WTC11 (cell line): Measurements from ENCODE around the gene LDHD. TPM values are rescaled to one million over a fixed set of nuclear protein-coding genes. Genes with fewer than 3 reads are reported as not detected.
"Not testable (repeated sequence)": the region's sequence is repeated elsewhere in the genome, so short reads cannot be mapped to it uniquely, and the experiment has no call there.

Source experiments
- ATAC-seq: fragments of 200-7000 bp; cut with Tn5 transposase; 2 replicates; pipeline ENCODE4 v1.10.0; 2021; ENCODE audit warnings: mild to moderate bottlenecking, moderate library complexity
- CTCF ChIA-PET: fragments of 300-600 bp; sonication (Branson Sonifier 250); formaldehyde crosslinking; loops from one replicate; lab custom pipeline; 2021; ENCODE audit warnings: antibody characterized with exemption; lab: Charles Lee
- POLR2A ChIA-PET: fragments of 350-600 bp; sonication (Branson Sonifier 250); formaldehyde crosslinking; loops from one replicate; lab custom pipeline; 2021; ENCODE audit warnings: antibody characterized with exemption; lab: Charles Lee
- DNase-seq: peaks from one replicate; pipeline ENCODE4 v3.0.0; 2021; ENCODE audit warnings: low spot score
- H3K27ac Mint-ChIP-seq: 2 replicates; pipeline ENCODE4 v1.8.0; 2021; ENCODE audit warnings: mixed read lengths
- H3K27me3 Mint-ChIP-seq: 2 replicates; pipeline ENCODE4 v1.8.0; 2021; ENCODE audit warnings: low read depth, mild to moderate bottlenecking, moderate library complexity, mixed read lengths
- H3K36me3 Mint-ChIP-seq: 2 replicates; pipeline ENCODE4 v1.8.0; 2021; ENCODE audit warnings: mixed read lengths
- H3K4me1 Mint-ChIP-seq: 2 replicates; pipeline ENCODE4 v1.8.0; 2022; ENCODE audit warnings: mixed read lengths
- H3K4me3 Mint-ChIP-seq: 2 replicates; pipeline ENCODE4 v1.8.0; 2021; ENCODE audit warnings: mild to moderate bottlenecking, moderate library complexity, mixed read lengths
- H3K9me3 Mint-ChIP-seq: 2 replicates; pipeline ENCODE4 v1.8.0; 2021; ENCODE audit warnings: mixed read lengths
- FOXP1 ChIP-seq: sonication (generic); formaldehyde crosslinking; IDR thresholded peaks from 2 replicates; pipeline ENCODE4 v1.8.0; 2022; ENCODE audit warnings: missing genetic modification reagents, mild to moderate bottlenecking, moderate library complexity, borderline replicate concordance
- GABPB1 ChIP-seq: sonication (generic); formaldehyde crosslinking; IDR thresholded peaks from 2 replicates; pipeline ENCODE4 v1.8.1; 2023; ENCODE audit warnings: mild to moderate bottlenecking, missing genetic modification reagents
- MXD4 ChIP-seq: fragments of 250-450 bp; sonication (Bioruptor Pico); IDR thresholded peaks from 2 replicates; pipeline ENCODE4 v1.8.0; 2021; ENCODE audit warnings: mild to moderate bottlenecking, moderate library complexity, borderline replicate concordance
- NFYB ChIP-seq: sonication (generic); formaldehyde crosslinking; conservative IDR thresholded peaks from 2 replicates; pipeline ENCODE4 v1.8.0; 2022; ENCODE audit warnings: low read depth, missing genetic modification reagents
- OVOL2 ChIP-seq: fragments of 250-450 bp; sonication (Bioruptor Pico); IDR thresholded peaks from 2 replicates; pipeline ENCODE4 v1.9.0; 2021; ENCODE audit warnings: mild to moderate bottlenecking, borderline replicate concordance
- SMAD3 ChIP-seq: sonication (generic); formaldehyde crosslinking; IDR thresholded peaks from 2 replicates; pipeline ENCODE4 v1.8.0; 2022; ENCODE audit warnings: missing genetic modification reagents, mild to moderate bottlenecking, borderline replicate concordance
- SMAD4 ChIP-seq: sonication (generic); formaldehyde crosslinking; IDR thresholded peaks from 2 replicates; pipeline ENCODE4 v1.8.0; 2022; ENCODE audit warnings: mild to moderate bottlenecking, missing genetic modification reagents
- TEAD1 ChIP-seq: sonication (generic); formaldehyde crosslinking; IDR thresholded peaks from 2 replicates; pipeline ENCODE4 v1.8.0; 2022; ENCODE audit warnings: mild to moderate bottlenecking, missing genetic modification reagents
- ZNF138 ChIP-seq: sonication (generic); formaldehyde crosslinking; conservative IDR thresholded peaks from 2 replicates; pipeline ENCODE4 v1.8.1; 2022; ENCODE audit warnings: mild to moderate bottlenecking, moderate library complexity, missing genetic modification reagents
- total RNA-seq: library from RNA; stranded (reverse); gene quantifications from 3 replicates; pipeline ENCODE4 v1.2.3, GENCODE V29; 2021
- TF ChIP-seq, protein P1 (sequence below): sonication (generic); formaldehyde crosslinking; IDR thresholded peaks from 2 replicates; pipeline ENCODE4 v1.8.0; 2023; ENCODE audit warnings: mild to moderate bottlenecking, missing genetic modification reagents
- TF ChIP-seq, protein P2 (sequence below): sonication (generic); formaldehyde crosslinking; conservative IDR thresholded peaks from 2 replicates; pipeline ENCODE4 v1.8.1; 2022; ENCODE audit warnings: mild to moderate bottlenecking, missing genetic modification reagents
- TF ChIP-seq, protein P3 (sequence below): sonication (generic); formaldehyde crosslinking; IDR thresholded peaks from 2 replicates; pipeline ENCODE4 v1.8.1; 2022; ENCODE audit warnings: missing genetic modification reagents, borderline replicate concordance
- TF ChIP-seq, protein P4 (sequence below): sonication (generic); formaldehyde crosslinking; IDR thresholded peaks from 2 replicates; pipeline ENCODE4 v1.8.1; 2022; ENCODE audit warnings: low read depth, mild to moderate bottlenecking, moderate library complexity, missing genetic modification reagents, borderline replicate concordance
- TF ChIP-seq, protein P5 (sequence below): sonication (generic); formaldehyde crosslinking; IDR thresholded peaks from 2 replicates; pipeline ENCODE4 v1.8.1; 2022; ENCODE audit warnings: mild to moderate bottlenecking, moderate library complexity, missing genetic modification reagents
- TF ChIP-seq, protein P6 (sequence below): fragments of 250-450 bp; sonication (Bioruptor Pico); IDR thresholded peaks from 2 replicates; pipeline ENCODE4 v1.9.0; 2021; ENCODE audit warnings: mild to moderate bottlenecking
- TF ChIP-seq, protein P7 (sequence below): sonication (generic); formaldehyde crosslinking; IDR thresholded peaks from 2 replicates; pipeline ENCODE4 v1.8.0; 2022; ENCODE audit warnings: missing genetic modification reagents

Gene LDHD
- total RNA-seq, 1 experiment from 2014 or later = 12.3 TPM

- H3K4me1 Mint-ChIP-seq = peaks cover 13% of the 10 kb centered on the region
- H3K27me3 Mint-ChIP-seq = no peaks in the 10 kb centered on the region; the same call in 1 of the 2 replicates
- no peak for DNase-seq
- peaks cover 23% of the 10 kb centered on the region for H3K36me3 Mint-ChIP-seq
- CTCF ChIA-PET = interaction anchor here (0.8 to 2.6 kb wide), 14 partner anchors 9 to 408 kb away, joined by 3 to 31 read pairs (median 4); partner anchors contain the start of gene ZNRF1
- ATAC-seq = peak; percentile 36
- TF ChIP-seq GABPB1 (CRISPR knock-in tag) (no peak), OVOL2 (CRISPR knock-in tag) (no peak), NFYB (CRISPR knock-in tag) (no peak), TEAD1 (CRISPR knock-in tag) (no peak), SMAD4 (CRISPR knock-in tag) (no peak), MXD4 (CRISPR knock-in tag) (no peak), SMAD3 (CRISPR knock-in tag) (no peak), ZNF138 (CRISPR knock-in tag) (no peak)
- TF ChIP-seq, protein P1, sequence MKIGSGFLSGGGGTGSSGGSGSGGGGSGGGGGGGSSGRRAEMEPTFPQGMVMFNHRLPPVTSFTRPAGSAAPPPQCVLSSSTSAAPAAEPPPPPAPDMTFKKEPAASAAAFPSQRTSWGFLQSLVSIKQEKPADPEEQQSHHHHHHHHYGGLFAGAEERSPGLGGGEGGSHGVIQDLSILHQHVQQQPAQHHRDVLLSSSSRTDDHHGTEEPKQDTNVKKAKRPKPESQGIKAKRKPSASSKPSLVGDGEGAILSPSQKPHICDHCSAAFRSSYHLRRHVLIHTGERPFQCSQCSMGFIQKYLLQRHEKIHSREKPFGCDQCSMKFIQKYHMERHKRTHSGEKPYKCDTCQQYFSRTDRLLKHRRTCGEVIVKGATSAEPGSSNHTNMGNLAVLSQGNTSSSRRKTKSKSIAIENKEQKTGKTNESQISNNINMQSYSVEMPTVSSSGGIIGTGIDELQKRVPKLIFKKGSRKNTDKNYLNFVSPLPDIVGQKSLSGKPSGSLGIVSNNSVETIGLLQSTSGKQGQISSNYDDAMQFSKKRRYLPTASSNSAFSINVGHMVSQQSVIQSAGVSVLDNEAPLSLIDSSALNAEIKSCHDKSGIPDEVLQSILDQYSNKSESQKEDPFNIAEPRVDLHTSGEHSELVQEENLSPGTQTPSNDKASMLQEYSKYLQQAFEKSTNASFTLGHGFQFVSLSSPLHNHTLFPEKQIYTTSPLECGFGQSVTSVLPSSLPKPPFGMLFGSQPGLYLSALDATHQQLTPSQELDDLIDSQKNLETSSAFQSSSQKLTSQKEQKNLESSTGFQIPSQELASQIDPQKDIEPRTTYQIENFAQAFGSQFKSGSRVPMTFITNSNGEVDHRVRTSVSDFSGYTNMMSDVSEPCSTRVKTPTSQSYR (CRISPR knock-in tag) = no peak
- TF ChIP-seq, protein P2, sequence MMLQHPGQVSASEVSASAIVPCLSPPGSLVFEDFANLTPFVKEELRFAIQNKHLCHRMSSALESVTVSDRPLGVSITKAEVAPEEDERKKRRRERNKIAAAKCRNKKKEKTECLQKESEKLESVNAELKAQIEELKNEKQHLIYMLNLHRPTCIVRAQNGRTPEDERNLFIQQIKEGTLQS (CRISPR knock-in tag) = no peak
- TF ChIP-seq, protein P3, sequence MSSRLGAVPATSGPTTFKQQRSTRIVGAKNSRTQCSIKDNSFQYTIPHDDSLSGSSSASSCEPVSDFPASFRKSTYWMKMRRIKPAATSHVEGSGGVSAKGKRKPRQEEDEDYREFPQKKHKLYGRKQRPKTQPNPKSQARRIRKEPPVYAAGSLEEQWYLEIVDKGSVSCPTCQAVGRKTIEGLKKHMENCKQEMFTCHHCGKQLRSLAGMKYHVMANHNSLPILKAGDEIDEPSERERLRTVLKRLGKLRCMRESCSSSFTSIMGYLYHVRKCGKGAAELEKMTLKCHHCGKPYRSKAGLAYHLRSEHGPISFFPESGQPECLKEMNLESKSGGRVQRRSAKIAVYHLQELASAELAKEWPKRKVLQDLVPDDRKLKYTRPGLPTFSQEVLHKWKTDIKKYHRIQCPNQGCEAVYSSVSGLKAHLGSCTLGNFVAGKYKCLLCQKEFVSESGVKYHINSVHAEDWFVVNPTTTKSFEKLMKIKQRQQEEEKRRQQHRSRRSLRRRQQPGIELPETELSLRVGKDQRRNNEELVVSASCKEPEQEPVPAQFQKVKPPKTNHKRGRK = no peak
- TF ChIP-seq, protein P4, sequence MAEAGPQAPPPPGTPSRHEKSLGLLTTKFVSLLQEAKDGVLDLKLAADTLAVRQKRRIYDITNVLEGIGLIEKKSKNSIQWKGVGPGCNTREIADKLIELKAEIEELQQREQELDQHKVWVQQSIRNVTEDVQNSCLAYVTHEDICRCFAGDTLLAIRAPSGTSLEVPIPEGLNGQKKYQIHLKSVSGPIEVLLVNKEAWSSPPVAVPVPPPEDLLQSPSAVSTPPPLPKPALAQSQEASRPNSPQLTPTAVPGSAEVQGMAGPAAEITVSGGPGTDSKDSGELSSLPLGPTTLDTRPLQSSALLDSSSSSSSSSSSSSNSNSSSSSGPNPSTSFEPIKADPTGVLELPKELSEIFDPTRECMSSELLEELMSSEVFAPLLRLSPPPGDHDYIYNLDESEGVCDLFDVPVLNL (CRISPR knock-in tag) = no peak
- TF ChIP-seq, protein P5, sequence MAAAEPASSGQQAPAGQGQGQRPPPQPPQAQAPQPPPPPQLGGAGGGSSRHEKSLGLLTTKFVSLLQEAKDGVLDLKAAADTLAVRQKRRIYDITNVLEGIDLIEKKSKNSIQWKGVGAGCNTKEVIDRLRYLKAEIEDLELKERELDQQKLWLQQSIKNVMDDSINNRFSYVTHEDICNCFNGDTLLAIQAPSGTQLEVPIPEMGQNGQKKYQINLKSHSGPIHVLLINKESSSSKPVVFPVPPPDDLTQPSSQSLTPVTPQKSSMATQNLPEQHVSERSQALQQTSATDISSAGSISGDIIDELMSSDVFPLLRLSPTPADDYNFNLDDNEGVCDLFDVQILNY = no peak
- TF ChIP-seq, protein P6, sequence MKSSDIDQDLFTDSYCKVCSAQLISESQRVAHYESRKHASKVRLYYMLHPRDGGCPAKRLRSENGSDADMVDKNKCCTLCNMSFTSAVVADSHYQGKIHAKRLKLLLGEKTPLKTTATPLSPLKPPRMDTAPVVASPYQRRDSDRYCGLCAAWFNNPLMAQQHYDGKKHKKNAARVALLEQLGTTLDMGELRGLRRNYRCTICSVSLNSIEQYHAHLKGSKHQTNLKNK (CRISPR knock-in tag) = no peak
- TF ChIP-seq, all 79 proteins: peak for 0
- Mint-ChIP-seq H3K9me3 (peaks cover 22% of the 10 kb centered on the region), H3K4me3 (no peak overlapping the region), H3K27ac (no peak overlapping the region)
- POLR2A ChIA-PET = interaction anchor here (0.7 kb wide), 1 partner anchor 51 kb away, joined by 4 read pairs; no protein-coding TSS in a partner anchor
Observed at GRCh38 chr16:75131081-75131480, 14.5 kb upstream of the LDHD start.

GRCh38 chr16:75130150-75130771 lies 13.7 kb upstream of the LDHD start:
- H3K27ac Mint-ChIP-seq = no peak overlapping the region
- ChIA-PET CTCF (interaction anchor here (0.5 to 2.6 kb wide), 18 partner anchors 8 to 407 kb away, joined by 3 to 31 read pairs (median 4); partner anchors contain the start of gene ZNRF1), POLR2A (no interaction called here)
- no peaks in the 10 kb centered on the region; the same call in 1 of the 2 replicates for H3K27me3 Mint-ChIP-seq
- TF ChIP-seq FOXP1 (CRISPR knock-in tag) = no peak
- TF ChIP-seq, protein P7, sequence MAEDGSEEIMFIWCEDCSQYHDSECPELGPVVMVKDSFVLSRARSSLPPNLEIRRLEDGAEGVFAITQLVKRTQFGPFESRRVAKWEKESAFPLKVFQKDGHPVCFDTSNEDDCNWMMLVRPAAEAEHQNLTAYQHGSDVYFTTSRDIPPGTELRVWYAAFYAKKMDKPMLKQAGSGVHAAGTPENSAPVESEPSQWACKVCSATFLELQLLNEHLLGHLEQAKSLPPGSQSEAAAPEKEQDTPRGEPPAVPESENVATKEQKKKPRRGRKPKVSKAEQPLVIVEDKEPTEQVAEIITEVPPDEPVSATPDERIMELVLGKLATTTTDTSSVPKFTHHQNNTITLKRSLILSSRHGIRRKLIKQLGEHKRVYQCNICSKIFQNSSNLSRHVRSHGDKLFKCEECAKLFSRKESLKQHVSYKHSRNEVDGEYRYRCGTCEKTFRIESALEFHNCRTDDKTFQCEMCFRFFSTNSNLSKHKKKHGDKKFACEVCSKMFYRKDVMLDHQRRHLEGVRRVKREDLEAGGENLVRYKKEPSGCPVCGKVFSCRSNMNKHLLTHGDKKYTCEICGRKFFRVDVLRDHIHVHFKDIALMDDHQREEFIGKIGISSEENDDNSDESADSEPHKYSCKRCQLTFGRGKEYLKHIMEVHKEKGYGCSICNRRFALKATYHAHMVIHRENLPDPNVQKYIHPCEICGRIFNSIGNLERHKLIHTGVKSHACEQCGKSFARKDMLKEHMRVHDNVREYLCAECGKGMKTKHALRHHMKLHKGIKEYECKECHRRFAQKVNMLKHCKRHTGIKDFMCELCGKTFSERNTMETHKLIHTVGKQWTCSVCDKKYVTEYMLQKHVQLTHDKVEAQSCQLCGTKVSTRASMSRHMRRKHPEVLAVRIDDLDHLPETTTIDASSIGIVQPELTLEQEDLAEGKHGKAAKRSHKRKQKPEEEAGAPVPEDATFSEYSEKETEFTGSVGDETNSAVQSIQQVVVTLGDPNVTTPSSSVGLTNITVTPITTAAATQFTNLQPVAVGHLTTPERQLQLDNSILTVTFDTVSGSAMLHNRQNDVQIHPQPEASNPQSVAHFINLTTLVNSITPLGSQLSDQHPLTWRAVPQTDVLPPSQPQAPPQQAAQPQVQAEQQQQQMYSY (CRISPR knock-in tag) = peak; percentile 62; the same call in 1 of the 2 replicates
- peaks cover 13% of the 10 kb centered on the region for H3K4me1 Mint-ChIP-seq
- H3K4me3 Mint-ChIP-seq = no peak overlapping the region
- ATAC-seq (peak; percentile 95), DNase-seq (no peak)
- H3K36me3 Mint-ChIP-seq = peaks cover 23% of the 10 kb centered on the region
- peaks cover 23% of the 10 kb centered on the region for H3K9me3 Mint-ChIP-seq

- POLR2A ChIA-PET = interaction anchor here (0.6 kb wide), 1 partner anchor 49 kb away, joined by 3 read pairs; no protein-coding TSS in a partner anchor
- CTCF ChIA-PET = interaction anchor here (0.5 to 2.6 kb wide), 13 partner anchors 7 to 317 kb away, joined by 3 to 31 read pairs (median 5); partner anchors contain the start of gene ZNRF1
- Mint-ChIP-seq H3K4me1 (peaks cover 13% of the 10 kb centered on the region), H3K36me3 (peaks cover 25% of the 10 kb centered on the region), H3K9me3 (peaks cover 28% of the 10 kb centered on the region)
- H3K27me3 Mint-ChIP-seq, H3K27ac Mint-ChIP-seq, DNase-seq, H3K4me3 Mint-ChIP-seq, ATAC-seq: not testable (repeated sequence)
Observed at GRCh38 chr16:75129421-75130149, 13.0 kb upstream of the LDHD start.
